Cerebellar nuclear complex (tissue), 1 donor: Measurements from ENCODE around the gene LONRF2.

Source experiments
- DNase-seq, 2 experiments: peaks; one replicate each; lab custom pipeline; 2025; lab: John Stamatoyannopoulos, UW

The LONRF2 gene

DNA sequence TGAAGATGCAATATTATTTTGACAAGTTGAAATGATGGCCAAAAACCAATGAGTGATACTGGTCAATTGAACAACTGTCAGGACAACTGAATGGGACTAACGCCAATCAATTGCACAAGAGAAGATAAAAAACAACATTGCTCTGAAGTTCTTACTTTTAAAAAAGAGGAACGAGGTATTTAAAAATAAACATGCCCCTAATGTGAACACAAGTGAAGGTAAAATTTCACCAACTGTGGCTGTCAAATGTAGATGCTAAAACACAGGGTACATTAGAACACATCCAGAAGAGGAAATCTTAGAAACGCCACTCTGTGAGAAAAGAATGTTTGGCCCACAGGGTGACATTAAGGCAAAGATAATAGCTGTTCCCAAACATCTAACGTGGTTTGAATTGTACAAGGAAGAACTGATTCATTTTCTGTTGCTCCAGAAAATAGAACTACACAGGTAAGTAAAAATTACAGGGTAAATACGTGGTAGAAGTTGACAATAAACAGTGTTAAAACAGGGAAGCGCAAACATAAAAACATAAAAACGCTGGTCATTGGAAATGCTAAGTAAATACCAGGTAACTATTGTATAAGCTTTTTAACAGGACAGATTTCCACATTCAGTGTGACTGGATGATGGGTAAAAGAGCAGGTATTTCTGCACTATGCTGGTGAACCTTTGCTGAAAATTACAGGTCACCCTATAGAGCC, 20.3 kb downstream of the LONRF2 start:
- no peak for DNase-seq

DNA sequence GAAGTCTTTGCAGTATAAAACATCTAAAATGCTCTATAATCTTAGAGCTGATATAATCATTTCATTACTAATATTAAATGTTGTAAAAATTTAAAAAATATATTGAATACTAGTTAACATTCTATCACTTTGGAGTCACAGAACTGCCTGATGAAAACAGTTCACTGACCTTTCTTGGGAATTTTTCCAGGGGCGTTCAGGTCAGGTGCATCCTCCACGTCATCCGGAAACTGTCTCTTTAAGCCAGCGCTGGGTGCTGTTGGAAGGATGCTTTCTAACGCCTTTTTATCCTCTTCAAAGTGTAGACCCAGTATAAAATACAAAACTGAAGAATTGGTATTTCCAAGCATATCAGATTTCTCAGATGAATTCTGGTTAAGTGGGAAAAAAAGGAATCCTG, 22.8 kb downstream of the LONRF2 start:
- DNase-seq: no peak

DNA sequence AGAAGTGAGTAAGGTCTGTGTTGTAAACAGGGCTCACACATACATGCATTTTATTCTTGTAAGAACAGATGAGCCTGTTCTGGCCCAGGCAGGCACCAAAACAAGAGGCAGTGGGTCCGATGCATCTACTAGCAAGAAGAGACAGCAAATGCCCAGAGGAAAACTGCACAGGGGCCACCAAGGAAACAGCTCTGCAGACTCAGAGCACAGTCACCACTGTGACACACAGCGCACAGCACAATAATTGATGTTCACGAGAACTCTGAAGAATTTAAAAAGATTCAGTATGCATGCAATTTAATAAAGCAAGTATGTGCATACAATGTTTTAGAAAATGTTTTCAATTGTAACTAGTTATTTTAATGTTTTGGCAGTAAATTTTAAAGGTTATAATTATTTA, 24.8 kb downstream of the LONRF2 start:
- DNase-seq: no peak

DNA sequence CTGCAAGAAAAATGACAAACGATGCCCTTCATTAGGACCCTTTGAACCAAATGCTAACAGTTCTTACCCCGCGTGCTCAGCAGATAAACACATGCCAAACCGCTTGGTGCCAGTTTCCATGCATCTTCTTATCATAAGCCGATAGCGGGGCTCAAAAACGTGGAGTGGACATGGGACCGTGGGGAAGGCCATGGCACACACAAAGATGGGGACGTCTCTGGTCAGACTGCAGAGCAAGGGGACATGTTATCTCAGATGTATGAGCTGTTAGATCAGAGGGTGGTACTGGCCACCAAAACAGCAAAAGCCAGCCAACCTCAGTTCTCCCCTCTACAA, 28.2 kb downstream of the LONRF2 start:
- DNase-seq: no peak

DNA sequence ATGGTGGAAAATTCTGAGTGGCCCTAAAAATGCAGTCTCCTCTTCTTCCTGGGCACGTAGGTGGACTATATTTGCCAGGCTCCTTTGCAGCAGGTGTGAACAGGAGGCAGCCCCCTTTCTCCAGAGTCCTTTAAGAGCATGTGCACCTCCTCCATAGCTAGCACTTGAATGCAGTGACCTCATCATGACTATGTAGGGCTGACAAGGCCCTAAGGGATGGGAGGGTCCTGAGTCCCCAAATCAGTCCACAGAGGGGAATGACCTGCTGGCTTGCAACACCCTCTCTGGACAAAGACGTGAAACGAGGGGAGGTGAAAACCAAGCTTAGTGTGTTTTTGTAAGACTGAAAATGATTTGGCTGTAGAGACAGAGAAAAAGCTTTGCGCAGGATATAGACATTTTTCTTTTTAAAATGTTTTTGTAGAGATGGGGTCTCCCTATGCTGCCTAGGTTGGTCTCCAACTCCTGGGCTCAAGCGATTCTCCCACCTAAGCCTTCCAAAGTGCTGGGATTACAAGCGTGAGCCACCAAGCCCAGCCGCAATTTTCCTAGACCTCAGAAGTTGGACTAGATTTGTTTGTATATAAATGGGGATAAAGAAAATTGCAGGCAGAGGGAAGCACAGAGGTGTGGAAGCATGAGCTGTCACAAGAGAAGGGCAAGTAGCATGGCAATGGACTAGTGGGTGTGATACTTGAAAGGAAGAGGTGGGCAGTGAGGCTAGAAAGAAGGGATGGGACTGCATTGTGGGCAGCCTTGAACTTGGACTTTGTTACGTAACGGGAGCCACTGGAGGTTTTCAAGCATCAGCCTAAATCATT, 28.8 kb downstream of the LONRF2 start:
- DNase-seq: no peak

DNA sequence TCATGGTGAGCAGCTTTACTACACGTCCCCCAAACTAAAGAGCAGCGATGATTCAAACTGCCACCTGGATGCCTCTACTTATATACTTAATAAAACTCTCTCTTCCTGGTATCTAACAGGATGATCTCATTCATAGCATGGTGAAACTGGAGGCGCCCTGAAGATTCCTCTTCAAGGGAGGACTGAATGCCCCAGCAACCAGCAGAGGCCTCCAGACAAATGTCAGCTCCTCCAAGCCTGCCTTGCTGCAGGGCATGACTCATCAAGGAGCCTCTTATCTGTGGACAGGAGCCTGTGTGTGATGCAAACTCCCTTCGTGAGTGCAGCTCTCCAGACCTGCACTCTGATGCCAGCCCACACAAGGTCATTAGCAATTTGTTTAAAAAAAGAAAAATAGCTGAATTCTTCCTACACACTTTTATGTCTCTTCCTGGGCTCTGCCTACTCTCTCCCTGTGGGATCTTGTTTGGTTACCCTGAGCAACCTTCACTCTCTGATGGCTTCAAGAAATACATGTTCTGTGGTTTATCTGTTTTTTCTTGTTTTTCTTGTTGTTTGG, 30.2 kb downstream of the LONRF2 start:
- no peak for DNase-seq

DNA sequence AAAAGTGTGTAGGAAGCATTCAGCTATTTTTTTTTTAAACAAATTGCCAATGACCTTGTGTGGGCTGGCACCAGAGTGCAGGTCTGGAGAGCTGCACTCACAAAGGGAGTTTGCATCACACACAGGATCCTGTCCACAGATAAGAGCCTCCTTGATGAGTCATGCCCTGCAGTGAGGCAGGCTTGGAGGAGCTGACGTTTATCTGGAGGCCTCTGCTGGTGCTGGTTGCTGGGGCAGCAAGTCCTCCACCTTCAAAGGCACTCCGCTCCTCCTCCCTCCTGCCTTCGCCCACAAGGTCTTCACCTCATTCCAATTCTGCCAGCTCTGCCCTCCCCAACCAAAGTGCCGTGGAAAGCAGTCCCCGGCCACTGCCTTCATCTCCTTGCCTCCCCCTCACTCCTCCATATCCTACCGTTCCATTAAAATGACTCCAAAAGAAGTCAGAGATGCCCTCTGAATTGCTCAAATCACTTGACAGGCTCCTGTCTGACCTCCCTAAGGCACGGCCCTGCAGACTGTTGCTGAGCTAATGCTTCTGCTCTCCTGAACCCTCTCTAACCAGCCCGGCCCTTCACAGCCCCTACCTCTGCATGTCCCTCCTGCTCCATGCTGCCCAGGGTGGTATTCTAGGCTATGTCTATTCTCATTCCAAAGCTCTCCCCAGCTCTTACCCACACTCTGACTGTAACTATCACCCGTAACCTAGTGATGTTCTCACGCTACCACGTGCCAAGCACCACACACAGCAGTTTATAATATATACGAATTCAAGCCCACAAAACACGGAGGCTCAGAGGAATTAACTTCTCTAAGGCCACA, 30.9 kb downstream of the LONRF2 start:
- DNase-seq: no peak

DNA sequence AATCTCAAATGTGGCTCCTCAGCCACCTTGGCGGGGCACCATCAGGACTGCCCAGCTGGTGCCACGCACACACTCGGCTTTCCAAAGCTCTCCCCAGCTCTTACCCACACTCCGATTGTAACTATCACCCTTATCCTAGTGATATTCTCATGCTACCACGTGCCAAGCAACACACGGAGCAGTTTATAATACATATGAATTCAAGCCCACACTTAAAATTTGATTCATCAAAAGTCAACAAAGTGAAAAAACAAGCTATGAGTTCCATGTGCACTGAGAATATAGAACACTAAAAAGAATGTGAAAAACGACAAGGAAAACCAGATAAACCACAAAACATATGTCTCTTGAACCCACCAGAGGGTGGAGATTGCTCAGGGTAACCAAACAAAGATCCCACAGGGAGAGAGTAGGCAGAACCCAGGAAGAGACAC, 31.6 kb downstream of the LONRF2 start:
- no peak for DNase-seq

DNA sequence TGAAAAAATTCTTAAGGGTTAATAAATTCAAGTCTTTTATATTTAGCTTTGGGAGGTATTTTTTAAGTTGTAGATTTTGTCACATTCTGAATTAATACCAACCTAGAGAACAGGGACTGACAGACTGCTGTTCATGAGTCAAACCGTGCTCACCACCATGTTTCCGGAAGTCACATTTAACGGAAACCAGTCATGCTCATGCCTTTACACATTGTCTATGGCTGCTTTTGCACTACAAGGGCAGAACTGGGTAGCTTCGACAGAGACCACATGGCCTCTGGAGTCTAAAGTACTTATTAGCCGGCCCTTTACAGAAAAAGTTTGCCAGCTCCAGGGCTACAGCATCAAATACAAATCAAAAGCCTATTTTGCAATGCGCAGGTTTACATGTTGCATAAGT, 33.3 kb downstream of the LONRF2 start:
- no peak for DNase-seq

DNA sequence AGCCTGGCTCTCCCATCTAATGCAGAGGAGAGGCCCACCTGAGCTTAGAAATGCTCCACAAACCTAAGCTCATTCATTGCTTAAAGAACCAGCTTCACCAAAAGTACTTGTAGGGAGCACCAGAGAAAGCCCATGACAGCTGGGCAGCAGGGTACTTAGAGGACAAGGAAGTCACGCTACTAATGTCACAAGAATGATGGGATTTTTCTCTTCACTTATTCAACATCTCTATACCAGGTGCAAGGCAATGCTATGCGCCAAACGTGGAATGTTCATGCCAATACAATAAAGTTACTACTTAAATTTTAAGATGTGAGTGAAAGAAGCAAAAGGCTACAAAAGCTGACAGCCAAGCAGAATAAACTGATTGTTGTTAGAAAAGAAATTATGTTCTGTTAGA, 36.0 kb downstream of the LONRF2 start:
- DNase-seq: no peak

DNA sequence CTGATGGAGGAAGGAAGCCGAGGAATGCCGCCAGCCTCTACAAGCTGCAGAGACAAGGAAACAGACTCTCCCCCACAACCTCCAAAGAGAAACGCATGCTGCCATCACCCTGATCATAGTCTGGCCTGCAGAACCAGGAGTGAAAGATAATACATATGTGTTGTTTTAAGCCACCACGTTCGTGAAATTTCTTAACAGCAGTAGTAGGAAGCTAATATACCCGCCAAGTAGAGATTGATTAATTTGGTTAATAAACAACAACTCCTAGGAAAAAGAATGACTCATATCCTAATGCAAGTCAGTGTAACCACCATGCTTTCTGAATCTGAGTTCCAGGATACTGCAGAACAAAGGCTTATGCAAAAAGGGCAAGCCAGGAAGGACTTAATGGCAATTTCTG, 36.6 kb downstream of the LONRF2 start:
- DNase-seq: no peak

DNA sequence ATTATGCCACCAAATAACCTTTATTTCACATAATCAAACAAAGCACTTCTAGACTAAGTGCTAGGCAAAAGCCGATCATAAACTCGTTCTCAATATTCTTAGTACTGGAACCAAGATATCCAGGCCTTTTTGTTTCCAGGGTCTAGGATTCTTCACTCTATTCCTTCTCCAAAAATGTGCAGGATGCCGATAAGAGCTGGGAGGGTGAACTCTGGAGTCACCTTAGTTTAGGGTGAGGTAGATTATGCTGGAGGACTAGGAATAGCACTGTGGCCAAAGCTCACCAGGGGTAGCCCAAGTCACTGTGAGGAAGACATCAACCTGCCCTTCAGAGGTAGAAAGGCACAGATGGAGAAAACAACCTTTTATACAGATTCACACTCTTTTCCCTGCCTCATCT, 37.3 kb downstream of the LONRF2 start:
- no peak for DNase-seq

DNA sequence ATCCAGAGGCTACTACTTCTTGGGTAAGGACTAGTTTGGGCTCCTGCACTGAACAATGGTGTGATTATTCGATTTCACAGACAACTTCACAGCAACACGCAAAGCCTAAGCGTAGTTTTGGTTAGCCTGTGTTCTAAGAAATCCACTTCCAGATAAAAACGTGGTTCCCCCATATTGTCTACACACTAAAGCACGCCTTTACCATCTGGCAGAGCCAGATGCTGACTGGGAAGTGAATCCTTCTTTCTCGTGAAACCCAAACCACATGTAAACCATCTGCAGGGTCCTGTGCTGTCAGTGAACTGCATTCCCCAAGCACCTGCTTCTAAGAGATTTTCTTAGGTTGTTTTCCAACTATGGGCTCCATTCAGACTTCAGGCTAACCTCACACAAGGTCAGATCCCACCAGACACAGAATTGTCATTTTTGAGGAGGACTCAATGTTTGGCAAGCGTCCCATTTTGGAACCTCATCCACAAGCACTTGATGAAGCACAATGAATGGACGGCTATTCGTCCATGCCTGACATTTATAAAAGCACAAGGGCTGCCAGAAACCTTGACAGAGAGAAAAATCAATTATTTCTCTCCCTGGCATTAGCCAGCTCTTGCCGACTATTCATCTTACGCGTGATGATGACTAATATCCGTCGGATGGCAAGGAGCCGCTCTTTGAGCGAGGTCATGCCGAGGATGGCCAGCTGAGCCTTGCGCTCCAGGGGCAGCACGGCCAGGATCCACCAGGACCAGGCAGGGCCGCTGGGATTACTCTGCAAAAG, 38.4 kb downstream of the LONRF2 start:
- DNase-seq: no peak

DNA sequence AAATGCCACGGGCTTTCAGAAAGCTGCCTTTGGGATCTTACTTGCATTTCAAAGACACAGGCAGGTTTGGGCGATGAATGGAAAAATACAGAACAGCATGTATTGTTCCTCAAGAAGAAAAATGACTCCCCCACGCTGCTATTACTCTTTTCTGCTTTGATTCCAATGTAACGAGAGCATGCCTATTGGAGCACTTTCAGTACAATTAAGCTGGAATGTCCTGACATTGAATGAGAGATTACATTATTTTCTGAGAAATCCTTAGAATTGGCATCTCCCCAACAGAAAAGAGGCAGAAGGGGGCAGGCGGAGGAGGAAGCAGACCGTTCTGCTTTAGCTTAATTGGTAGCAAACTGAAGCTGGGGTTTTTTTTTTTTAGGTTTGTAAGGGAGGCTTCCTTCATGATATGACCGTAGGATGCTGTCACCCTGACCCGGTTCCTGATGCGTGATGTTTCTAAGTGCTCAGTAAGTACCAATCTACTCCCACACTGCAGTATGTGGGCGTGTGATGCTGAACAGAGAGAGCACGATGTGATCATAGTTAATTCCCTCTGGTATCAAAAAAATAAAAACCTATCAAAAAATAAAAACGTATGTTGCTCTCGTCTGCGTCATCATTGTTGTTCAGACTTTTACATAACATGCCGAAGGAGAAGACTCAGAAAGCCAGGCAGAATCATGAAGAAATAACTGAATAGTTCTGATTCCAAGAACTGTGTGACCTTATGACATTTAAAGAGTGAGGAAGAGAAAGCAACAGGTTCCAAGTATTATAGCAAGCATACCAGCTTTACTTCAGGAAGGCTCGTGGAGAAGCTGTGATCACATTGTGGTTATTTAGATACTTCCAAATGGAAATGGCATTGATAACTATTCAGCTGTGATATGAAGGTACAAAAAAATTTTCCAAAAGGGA, 40.5 kb downstream of the LONRF2 start:
- DNase-seq: peak in 1 of 2 experiments; percentile 41

DNA sequence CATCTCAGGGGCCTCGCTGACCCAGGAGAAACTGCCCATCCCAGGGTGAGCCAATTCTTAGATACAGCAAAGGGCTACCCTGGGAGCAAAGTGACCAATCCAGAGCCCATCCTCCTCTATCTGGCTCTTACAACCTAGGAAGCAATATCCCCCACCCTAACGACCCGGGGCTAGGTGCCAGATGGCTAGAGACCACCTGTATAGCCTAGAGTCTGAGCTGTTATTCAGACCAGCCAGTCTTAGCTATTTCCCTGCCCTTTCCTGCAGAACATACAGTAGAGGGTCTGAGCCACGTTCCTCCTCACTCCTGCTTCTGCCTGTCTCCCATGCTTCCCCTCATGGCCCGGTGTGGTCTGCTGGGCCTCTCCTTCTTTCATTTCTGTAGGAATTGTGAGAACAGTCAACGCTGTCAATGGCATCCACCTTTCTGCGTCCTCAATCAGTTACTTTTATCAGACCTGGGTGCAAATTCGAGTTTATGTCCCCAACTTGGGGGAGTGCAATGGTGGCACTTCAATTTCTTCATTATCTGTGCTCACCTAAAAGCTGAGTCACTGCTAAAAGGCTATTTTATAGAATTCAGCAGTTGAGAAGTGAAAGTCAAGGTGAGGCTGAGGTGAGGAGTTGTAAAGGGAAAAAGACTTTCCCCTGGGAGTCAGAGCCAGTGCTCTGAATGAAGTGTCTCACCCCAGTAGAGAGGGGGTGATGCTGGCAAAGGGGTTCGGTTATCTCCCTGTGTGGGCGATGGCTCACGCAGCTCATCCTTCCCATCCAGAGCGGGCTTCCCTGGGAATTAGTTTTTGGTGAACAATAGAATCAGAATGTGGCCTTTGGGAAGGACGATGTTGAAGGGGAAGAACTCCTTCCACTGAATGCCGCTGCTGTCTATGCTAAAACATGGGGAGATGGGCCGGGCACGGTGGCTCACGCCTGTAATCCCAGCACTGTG, 42.4 kb downstream of the LONRF2 start:
- no peak for DNase-seq

DNA sequence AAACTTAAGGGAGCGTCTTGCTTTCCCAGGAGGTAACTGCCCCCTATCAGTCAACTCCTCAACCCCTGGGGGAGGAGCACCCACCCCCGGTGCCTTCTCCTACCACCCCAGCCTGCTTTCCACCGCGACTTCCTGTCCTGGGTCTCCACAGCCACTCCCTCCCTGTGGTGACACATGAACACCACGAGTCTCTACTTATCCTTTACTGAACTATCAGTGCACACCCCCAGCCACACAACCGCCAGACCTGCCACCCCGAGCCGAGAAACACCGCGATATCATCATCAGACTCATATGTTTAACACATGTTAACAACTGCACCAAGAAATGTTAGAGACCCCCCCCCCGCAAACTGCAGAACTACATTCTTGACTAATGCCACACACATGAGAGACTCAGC, 43.3 kb downstream of the LONRF2 start:
- DNase-seq: no peak

DNA sequence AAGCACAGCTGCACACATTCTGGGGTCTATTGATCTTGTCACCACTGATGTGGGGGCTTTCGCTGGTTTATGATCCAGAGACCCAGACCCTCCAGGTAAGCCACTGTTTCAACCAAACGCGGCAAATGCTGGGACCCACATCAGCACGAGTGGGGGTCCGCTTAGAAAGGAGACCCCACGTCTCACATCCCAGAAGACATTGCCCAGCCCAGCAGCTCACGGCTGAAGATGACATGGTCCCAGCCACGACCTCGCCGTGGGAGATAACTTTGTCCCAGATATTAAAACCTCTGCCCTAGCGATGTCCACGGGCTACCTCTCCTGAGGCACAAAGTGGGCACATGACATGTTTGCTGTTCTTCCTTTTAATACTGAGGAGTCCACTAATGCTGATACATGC, 43.8 kb downstream of the LONRF2 start:
- DNase-seq: no peak

DNA sequence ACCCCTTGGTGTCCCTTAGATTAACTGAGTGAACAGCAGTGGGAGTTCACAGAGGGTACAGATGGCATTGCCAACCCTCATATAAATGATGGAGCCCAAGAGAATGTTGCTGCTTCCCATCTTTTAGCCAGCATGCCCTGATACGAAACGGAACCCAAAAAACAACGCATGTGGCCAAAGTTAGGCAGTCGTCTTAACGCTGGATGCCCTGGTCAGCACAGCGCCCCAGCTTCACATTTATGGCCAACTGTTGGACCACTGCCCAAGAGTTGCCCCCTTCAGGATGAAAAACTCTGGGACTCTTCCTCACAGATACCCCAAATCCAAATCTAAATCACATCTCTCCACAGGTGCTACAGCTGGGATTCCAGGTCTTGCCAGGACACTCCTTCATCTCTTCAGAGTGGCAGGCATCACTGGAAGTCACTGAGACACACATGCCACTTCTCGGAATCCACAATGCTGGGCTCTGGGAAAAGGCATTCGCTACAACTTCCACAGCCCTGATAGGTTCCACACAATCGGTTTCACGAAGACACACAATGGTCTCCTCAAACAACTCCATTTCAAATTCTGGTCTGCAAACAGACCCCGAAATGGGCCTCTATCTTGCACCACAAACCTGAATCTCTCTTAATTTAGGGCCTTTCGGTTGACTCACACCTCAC, 44.6 kb downstream of the LONRF2 start:
- no peak for DNase-seq

DNA sequence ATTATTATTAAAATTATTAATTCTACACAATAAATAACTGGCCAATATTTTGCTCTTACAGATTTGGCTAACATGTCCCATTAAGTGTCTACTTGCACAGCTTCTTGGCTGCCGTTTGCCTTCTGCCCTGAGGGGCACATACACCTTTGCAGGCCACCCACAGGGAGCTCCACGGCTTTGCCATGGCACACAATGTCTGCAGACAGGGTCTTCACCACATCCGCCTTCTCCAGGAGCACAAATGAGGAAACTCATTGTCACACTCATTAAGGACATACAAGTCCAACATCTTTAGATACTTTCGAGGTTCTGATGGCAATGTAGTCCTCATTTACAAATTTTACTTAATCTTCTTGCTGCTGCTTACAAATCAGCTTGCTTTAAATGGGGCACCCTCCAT, 45.6 kb downstream of the LONRF2 start:
- DNase-seq: no peak
